WERI-Rb-1 (cell line): ENCODE results near the gene NT5DC4.

ENCODE experiments used
- DNase-seq: peaks from one replicate; pipeline ENCODE4 v3.0.0-alpha.2; 2020
- H3K27ac ChIP-seq: fragments of 250-450 bp; sonication (Bioruptor Pico); 2 replicates; pipeline ENCODE4 v1.5.1; 2020; ENCODE audit warnings: mild to moderate bottlenecking, moderate library complexity
- H3K27me3 ChIP-seq: fragments of 250-450 bp; sonication (Bioruptor Pico); 2 replicates; pipeline ENCODE4 v1.5.1; 2021; ENCODE audit warnings: mild to moderate bottlenecking, low read depth, moderate library complexity; ENCODE audit not compliant: insufficient read depth, severe bottlenecking
- H3K36me3 ChIP-seq: fragments of 250-450 bp; sonication (Bioruptor Pico); 2 replicates; pipeline ENCODE4 v1.5.1; 2020; ENCODE audit warnings: mild to moderate bottlenecking, moderate library complexity
- H3K4me3 ChIP-seq: 2 replicates; pipeline ENCODE4 v1.5.1; 2011; ENCODE audit warnings: low read depth, mild to moderate bottlenecking, control low read depth, low read length
- H3K9me3 ChIP-seq: fragments of 250-450 bp; sonication (Bioruptor Pico); 2 replicates; pipeline ENCODE4 v1.5.1; 2021; ENCODE audit warnings: mild to moderate bottlenecking, moderate library complexity; ENCODE audit not compliant: severe bottlenecking
- TF ChIP-seq, protein P1 (sequence below): IDR thresholded peaks from 2 replicates; pipeline ENCODE4 v1.5.1; 2011; ENCODE audit warnings: low read depth, mild to moderate bottlenecking, control low read depth, inconsistent platforms, low read length

NT5DC4 gene

DNA sequence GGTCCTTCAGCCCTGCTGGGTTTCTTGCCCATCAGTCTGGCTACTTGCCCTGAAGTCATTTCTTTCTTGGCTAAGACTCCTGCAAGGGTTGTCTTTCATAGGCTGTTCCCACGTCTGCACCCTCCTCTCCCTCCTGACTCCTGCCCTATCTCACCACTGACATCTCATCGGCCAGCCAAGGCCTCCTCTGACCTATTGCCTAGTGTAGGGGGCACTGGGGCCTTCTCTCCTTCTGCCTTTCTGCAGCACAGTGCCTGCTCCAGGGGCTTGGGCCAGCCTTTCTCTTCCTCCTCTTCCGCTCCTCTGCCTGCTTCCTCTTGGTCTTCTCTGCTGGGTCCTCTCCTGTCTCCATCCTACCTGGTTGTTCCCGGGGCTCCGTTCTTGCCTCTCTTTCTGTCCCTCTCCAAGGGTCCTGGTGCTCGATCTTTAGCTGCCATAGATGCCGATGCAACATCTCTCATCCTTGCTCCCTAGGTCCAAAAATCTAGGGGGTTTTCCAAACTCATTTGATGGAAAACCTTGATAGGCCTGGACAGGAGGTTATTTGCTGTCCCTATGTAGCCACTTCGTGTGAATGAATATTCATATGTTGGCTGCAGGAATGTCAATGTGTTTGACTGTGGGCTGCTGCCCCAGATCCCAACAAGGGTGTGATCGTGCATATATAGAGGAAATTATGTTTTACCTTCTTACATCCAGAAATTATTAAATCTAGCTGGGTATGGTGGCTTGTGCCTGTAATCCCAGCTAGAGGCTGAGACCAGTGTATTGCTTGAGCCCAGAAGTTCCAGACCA is 9.7 kb upstream of the NT5DC4 start:
- no peak overlapping the region for H3K4me3 ChIP-seq
- no peaks in the 10 kb centered on the region for H3K27me3 ChIP-seq
- no peak for DNase-seq
- H3K27ac ChIP-seq: no peak overlapping the region
- H3K9me3 ChIP-seq: no peaks in the 10 kb centered on the region
- TF ChIP-seq, protein P1, sequence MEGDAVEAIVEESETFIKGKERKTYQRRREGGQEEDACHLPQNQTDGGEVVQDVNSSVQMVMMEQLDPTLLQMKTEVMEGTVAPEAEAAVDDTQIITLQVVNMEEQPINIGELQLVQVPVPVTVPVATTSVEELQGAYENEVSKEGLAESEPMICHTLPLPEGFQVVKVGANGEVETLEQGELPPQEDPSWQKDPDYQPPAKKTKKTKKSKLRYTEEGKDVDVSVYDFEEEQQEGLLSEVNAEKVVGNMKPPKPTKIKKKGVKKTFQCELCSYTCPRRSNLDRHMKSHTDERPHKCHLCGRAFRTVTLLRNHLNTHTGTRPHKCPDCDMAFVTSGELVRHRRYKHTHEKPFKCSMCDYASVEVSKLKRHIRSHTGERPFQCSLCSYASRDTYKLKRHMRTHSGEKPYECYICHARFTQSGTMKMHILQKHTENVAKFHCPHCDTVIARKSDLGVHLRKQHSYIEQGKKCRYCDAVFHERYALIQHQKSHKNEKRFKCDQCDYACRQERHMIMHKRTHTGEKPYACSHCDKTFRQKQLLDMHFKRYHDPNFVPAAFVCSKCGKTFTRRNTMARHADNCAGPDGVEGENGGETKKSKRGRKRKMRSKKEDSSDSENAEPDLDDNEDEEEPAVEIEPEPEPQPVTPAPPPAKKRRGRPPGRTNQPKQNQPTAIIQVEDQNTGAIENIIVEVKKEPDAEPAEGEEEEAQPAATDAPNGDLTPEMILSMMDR: no peak
- no peaks in the 10 kb centered on the region for H3K36me3 ChIP-seq

DNA sequence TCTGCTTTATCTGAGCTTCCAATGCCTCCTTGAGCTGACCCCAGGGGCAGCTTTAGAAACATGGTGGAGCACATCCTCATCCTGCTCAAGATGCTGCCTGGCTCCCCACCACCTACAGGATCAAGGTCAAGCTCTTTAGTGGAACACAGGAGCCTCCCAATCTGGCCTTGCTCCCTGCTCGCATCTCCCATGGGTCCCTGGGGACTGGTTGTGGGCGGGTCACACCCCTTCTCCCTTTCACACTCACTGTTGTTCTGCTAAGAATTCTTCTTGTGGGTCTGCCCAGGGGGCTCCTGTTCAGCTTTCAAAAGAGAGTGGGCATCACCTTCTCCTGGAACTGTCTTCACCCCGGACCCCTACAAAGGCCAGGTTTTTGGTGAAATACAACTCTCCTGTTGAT is 8.4 kb upstream of the NT5DC4 start:
- Histone ChIP-seq H3K27me3 (no peaks in the 10 kb centered on the region), H3K36me3 (no peaks in the 10 kb centered on the region), H3K4me3 (no peak overlapping the region), H3K9me3 (no peaks in the 10 kb centered on the region), H3K27ac (no peak overlapping the region)
- TF ChIP-seq, protein P1: no peak
- no peak for DNase-seq

DNA sequence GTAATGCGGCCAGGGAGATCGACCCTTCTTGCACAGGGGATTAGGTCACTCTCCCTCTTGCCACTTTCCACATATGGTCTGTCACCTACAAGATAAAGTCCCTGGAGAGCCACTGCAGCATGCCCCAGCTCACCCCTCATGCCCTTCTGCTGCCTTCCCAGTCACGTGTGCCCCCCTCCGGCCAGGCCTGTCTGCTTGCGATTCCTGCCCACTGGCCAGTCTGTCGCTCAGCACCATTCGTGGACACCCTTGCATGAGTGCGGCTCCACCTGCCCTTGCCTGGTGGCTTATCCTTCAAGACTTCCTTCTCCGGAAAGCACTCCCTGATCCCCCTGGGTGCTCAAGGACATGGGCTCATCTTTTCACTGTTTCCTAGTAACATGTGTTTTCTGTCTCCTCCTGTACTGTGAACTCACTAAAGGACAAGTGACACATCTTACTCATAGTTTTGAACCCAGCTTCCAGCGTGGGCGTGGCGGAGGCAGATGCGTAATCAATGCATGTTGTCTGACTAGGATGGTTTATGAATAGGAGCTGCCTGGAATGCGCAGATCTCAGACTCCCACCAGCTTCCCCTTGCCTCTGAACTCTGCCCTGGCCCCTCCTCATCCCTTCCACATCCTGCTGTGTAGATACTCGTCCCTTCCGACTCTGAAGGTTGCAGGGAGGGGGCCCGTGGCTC is 7.8 kb upstream of the NT5DC4 start:
- H3K9me3 ChIP-seq: no peaks in the 10 kb centered on the region
- no peaks in the 10 kb centered on the region for H3K27me3 ChIP-seq
- no peak overlapping the region for H3K27ac ChIP-seq
- DNase-seq: peak; percentile 69
- H3K4me3 ChIP-seq: no peak overlapping the region
- no peaks in the 10 kb centered on the region for H3K36me3 ChIP-seq
- TF ChIP-seq, protein P1: 0 out of 2 replicates have a peak, but pooled peaks have one; percentile 7

DNA sequence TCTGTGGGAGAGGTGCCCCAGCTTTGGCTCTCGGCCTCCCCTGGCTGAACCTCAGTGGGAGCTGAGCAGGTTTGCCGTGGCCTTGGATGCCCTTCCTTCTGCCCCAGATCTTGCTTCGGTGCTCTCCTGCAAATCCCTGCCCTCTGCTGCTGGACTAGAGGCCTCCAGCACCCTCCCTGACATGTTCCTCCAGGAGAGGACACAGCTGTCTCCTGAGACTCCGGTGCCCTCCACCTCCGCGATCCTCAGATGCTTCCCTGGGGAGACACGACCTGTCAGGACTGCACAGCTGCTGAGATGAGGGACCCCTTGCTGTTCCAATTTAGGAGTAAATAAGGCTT is 7.3 kb upstream of the NT5DC4 start:
- TF ChIP-seq, protein P1: no peak
- Histone ChIP-seq H3K27ac (no peak overlapping the region), H3K9me3 (no peaks in the 10 kb centered on the region), H3K36me3 (no peaks in the 10 kb centered on the region), H3K27me3 (no peaks in the 10 kb centered on the region), H3K4me3 (no peak overlapping the region)
- DNase-seq: peak; percentile 39

DNA sequence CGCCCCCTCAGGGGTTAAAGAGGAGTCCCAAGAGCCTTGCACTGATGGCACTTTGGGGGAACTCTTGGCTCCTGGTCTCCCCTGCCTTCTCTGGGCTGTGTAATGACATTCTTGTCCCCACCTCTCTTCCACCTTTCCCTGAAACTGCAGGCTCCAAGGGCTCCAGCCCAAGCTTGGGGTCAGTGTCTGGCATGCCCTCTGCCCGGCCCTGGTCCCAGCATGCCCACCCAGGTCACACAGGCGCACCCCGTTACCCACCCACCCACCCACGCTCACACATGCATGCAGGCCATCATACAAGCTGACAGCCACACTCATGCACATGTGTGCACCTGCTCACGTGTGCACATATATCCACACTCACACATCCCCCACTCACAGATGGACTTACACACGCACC is 6.9 kb upstream of the NT5DC4 start:
- no peak overlapping the region for H3K4me3 ChIP-seq
- H3K36me3 ChIP-seq: no peaks in the 10 kb centered on the region
- no peaks in the 10 kb centered on the region for H3K27me3 ChIP-seq
- H3K27ac ChIP-seq: no peak overlapping the region
- DNase-seq: no peak
- TF ChIP-seq, protein P1: no peak
- no peaks in the 10 kb centered on the region for H3K9me3 ChIP-seq
